ENCODE results near the gene EVA1C.
A peak's percentile ranks its signal among the peaks of the same experiment; 100 is the strongest.
"Not testable (repeated sequence)": the region's sequence is repeated elsewhere in the genome, so short reads cannot be mapped to it uniquely, and the experiment has no call there.

The EVA1C gene

GRCh38 chr21:32412162-32413014 lies at the start of gene EVA1C:
TSS of gene EVA1C (plus strand) at chr21:32412706. CDS start at chr21:32412854, 148 bp downstream.
- DNase-seq, result peak; percentile 29

GRCh38 chr21:32364387-32364786 lies 48.1 kb upstream of the EVA1C start:
- no peak for DNase-seq

GRCh38 chr21:32364796-32365195 lies 47.7 kb upstream of the EVA1C start:
- DNase-seq, result no peak

- no peak for DNase-seq
These were observed 46.3 kb upstream of the EVA1C start for GRCh38 chr21:32366191-32366590.

- no peak for DNase-seq
These were observed 45.3 kb upstream of the EVA1C start for GRCh38 chr21:32367158-32367557.

GRCh38 chr21:32368386-32368785 lies 44.1 kb upstream of the EVA1C start:
- no peak for DNase-seq

- DNase-seq, result not testable (repeated sequence)
These were observed 43.5 kb upstream of the EVA1C start for GRCh38 chr21:32368961-32369360.

GRCh38 chr21:32370998-32371766 lies 41.3 kb upstream of the EVA1C start:
- no peak for DNase-seq

- peak; percentile 72 for DNase-seq
These were observed 40.6 kb upstream of the EVA1C start for GRCh38 chr21:32371913-32372314.

- DNase-seq, result no peak
These were observed 39.8 kb upstream of the EVA1C start for GRCh38 chr21:32372755-32373154.

- no peak for DNase-seq
These were observed 35.0 kb upstream of the EVA1C start for GRCh38 chr21:32377506-32377905.

- DNase-seq, result no peak
These were observed 34.5 kb upstream of the EVA1C start for GRCh38 chr21:32377991-32378390.

- DNase-seq, result no peak
These were observed 33.5 kb upstream of the EVA1C start for GRCh38 chr21:32378956-32379355.

GRCh38 chr21:32380940-32381339 lies 31.6 kb upstream of the EVA1C start:
- DNase-seq, result no peak

GRCh38 chr21:32381571-32381970 lies 30.9 kb upstream of the EVA1C start:
- no peak for DNase-seq

- DNase-seq, result peak; percentile 55
These were observed 30.3 kb upstream of the EVA1C start for GRCh38 chr21:32382108-32382644.

- DNase-seq, result no peak
These were observed 28.7 kb upstream of the EVA1C start for GRCh38 chr21:32383812-32384211.

- DNase-seq, result no peak
These were observed 26.2 kb upstream of the EVA1C start for GRCh38 chr21:32386195-32386870.

- DNase-seq, result no peak
These were observed 25.4 kb upstream of the EVA1C start for GRCh38 chr21:32387151-32387550.

- no peak for DNase-seq
These were observed 24.2 kb upstream of the EVA1C start for GRCh38 chr21:32388306-32388705.

GRCh38 chr21:32389337-32390015 lies 23.0 kb upstream of the EVA1C start:
- DNase-seq, result peak; percentile 7

GRCh38 chr21:32390537-32391224 lies 21.8 kb upstream of the EVA1C start:
- DNase-seq, result not testable (repeated sequence)
